Measurements from ENCODE around the gene TMEM151B. TPM values are rescaled to one million over a fixed set of nuclear protein-coding genes. Genes with fewer than 3 reads are reported as not detected.
A peak's percentile ranks its signal among the peaks of the same experiment; 100 is the strongest.

Gene TMEM151B
- total and polyA plus RNA-seq, 2 experiments from 2014 or later, result 0.30 TPM

- no peaks in the 10 kb centered on the region for H3K9me3 ChIP-seq (ENCODE audit: low read depth)
- TF ChIP-seq, protein P1, sequence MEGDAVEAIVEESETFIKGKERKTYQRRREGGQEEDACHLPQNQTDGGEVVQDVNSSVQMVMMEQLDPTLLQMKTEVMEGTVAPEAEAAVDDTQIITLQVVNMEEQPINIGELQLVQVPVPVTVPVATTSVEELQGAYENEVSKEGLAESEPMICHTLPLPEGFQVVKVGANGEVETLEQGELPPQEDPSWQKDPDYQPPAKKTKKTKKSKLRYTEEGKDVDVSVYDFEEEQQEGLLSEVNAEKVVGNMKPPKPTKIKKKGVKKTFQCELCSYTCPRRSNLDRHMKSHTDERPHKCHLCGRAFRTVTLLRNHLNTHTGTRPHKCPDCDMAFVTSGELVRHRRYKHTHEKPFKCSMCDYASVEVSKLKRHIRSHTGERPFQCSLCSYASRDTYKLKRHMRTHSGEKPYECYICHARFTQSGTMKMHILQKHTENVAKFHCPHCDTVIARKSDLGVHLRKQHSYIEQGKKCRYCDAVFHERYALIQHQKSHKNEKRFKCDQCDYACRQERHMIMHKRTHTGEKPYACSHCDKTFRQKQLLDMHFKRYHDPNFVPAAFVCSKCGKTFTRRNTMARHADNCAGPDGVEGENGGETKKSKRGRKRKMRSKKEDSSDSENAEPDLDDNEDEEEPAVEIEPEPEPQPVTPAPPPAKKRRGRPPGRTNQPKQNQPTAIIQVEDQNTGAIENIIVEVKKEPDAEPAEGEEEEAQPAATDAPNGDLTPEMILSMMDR (IDR thresholded peaks at IDR 0.05; ENCODE audit: poor library complexity), result no peak
- TF ChIP-seq EZH2phosphoT487 (IDR thresholded peaks at IDR 0.05; ENCODE audit: low read depth, severe bottlenecking, unreplicated experiment) (no peak), EZH2 (IDR thresholded peaks at IDR 0.05; ENCODE audit: borderline replicate concordance) (no peak)
- H3K36me3 ChIP-seq (replicated peaks; ENCODE audit: insufficient read depth, low read depth), result no peaks in the 10 kb centered on the region
- 69% methylated on average over 10 of the region's 10 CpGs for WGBS (ENCODE audit: low lambda C conversion rate, missing lambda C conversion rate)
- peaks cover 23% of the 10 kb centered on the region for H3K79me2 ChIP-seq
- peaks cover 10% of the 10 kb centered on the region for H4K20me1 ChIP-seq (ENCODE audit: insufficient read depth, poor library complexity, severe bottlenecking)
- no peak overlapping the region for H3K4me2 ChIP-seq
- H3K4me3 ChIP-seq, result no peak overlapping the region
- DNase-seq (ENCODE audit: low spot score), result no peak
- peaks cover 34% of the 10 kb centered on the region for H3K27me3 ChIP-seq
- no peaks in the 10 kb centered on the region for H3K9me2 ChIP-seq (replicated peaks; ENCODE audit: insufficient read depth)
- no peak overlapping the region for H3K27ac ChIP-seq
- peaks cover 23% of the 10 kb centered on the region for H3K4me1 ChIP-seq (ENCODE audit: insufficient read depth)
- H2AFZ ChIP-seq, result no peak overlapping the region
Measured at GRCh38 chr6:44267252-44267651, 3.0 kb upstream of the TMEM151B start.

GRCh38 chr6:44268095-44268628 lies 2.1 kb upstream of the TMEM151B start:
- DNase-seq (ENCODE audit: low spot score), result peak; percentile 75
- Histone ChIP-seq H3K4me3 (no peak overlapping the region), H3K79me2 (peaks cover 14% of the 10 kb centered on the region), H3K9me2 (replicated peaks; ENCODE audit: insufficient read depth) (no peaks in the 10 kb centered on the region), H3K36me3 (replicated peaks; ENCODE audit: insufficient read depth, low read depth) (no peaks in the 10 kb centered on the region), H3K27ac (no peak overlapping the region), H3K9me3 (ENCODE audit: low read depth) (no peaks in the 10 kb centered on the region), H2AFZ (no peak overlapping the region), H3K4me1 (ENCODE audit: insufficient read depth) (peaks cover 15% of the 10 kb centered on the region), H3K4me2 (no peak overlapping the region), H3K27me3 (peaks cover 42% of the 10 kb centered on the region), H4K20me1 (ENCODE audit: insufficient read depth, poor library complexity, severe bottlenecking) (peaks cover 4% of the 10 kb centered on the region)
- TF ChIP-seq EZH2 (IDR thresholded peaks at IDR 0.05; ENCODE audit: borderline replicate concordance), result no peak
- TF ChIP-seq, protein P1 (IDR thresholded peaks at IDR 0.05; ENCODE audit: poor library complexity), result peak; percentile 83
- TF ChIP-seq EZH2phosphoT487 (IDR thresholded peaks at IDR 0.05; ENCODE audit: low read depth, severe bottlenecking, unreplicated experiment), result no peak
- WGBS (ENCODE audit: low lambda C conversion rate, missing lambda C conversion rate), result 8% methylated on average over 5 of the region's 5 CpGs

GRCh38 chr6:44269178-44269920 lies 901 bp upstream of the TMEM151B start:
- Histone ChIP-seq H3K79me2 (peaks cover 4% of the 10 kb centered on the region), H3K27ac (no peak overlapping the region), H3K4me3 (no peak overlapping the region), H3K4me2 (no peak overlapping the region), H2AFZ (no peak overlapping the region), H3K27me3 (peaks cover 53% of the 10 kb centered on the region), H3K9me3 (ENCODE audit: low read depth) (no peaks in the 10 kb centered on the region), H3K4me1 (ENCODE audit: insufficient read depth) (peaks cover 3% of the 10 kb centered on the region), H4K20me1 (ENCODE audit: insufficient read depth, poor library complexity, severe bottlenecking) (no peaks in the 10 kb centered on the region), H3K36me3 (replicated peaks; ENCODE audit: insufficient read depth, low read depth) (no peaks in the 10 kb centered on the region), H3K9me2 (replicated peaks; ENCODE audit: insufficient read depth) (no peaks in the 10 kb centered on the region)
- 93% methylated on average over 1 of the region's 1 CpG for WGBS (ENCODE audit: low lambda C conversion rate, missing lambda C conversion rate)
- no peak for DNase-seq (ENCODE audit: low spot score)
- TF ChIP-seq EZH2phosphoT487 (IDR thresholded peaks at IDR 0.05; ENCODE audit: low read depth, severe bottlenecking, unreplicated experiment) (no peak), EZH2 (IDR thresholded peaks at IDR 0.05; ENCODE audit: borderline replicate concordance) (no peak)
- TF ChIP-seq, protein P1 (IDR thresholded peaks at IDR 0.05; ENCODE audit: poor library complexity), result no peak
